ENCODE data around the gene COPS4.
"Not testable (repeated sequence)": the region's sequence is repeated elsewhere in the genome, so short reads cannot be mapped to it uniquely, and the experiment has no call there.

Gene COPS4

GRCh38 chr4:83043801-83044407 is 8.9 kb downstream of the COPS4 start:
- POLR2A ChIA-PET, result interaction anchor here (1.0 kb wide), 1 partner anchor 9 kb away, joined by 3 read pairs; the partner anchor contains the start of gene COPS4
- no peak for DNase-seq (ENCODE audit: extremely low spot score)
- TF ChIP-seq TARDBP (IDR thresholded peaks at IDR 0.05), result no peak
- no peak for TF ChIP-seq HDGF (IDR thresholded peaks at IDR 0.05; ENCODE audit: borderline replicate concordance)
- no peak for TF ChIP-seq SUZ12 (IDR thresholded peaks at IDR 0.05)
- no peak for TF ChIP-seq ZNF384 (IDR thresholded peaks at IDR 0.05)
- TF ChIP-seq FOXA1 (IDR thresholded peaks at IDR 0.05), result no peak
- no peak for TF ChIP-seq NFRKB (IDR thresholded peaks at IDR 0.05)
- TF ChIP-seq CTBP1 (IDR thresholded peaks at IDR 0.05; ENCODE audit: borderline replicate concordance), result no peak
- no peak for TF ChIP-seq ARNT (IDR thresholded peaks at IDR 0.05)
- TF ChIP-seq FOXM1 (IDR thresholded peaks at IDR 0.05; ENCODE audit: borderline replicate concordance), result no peak
- no peak for TF ChIP-seq SP1 (IDR thresholded peaks at IDR 0.05)
- TF ChIP-seq LEF1 (IDR thresholded peaks at IDR 0.05; ENCODE audit: borderline replicate concordance), result no peak
- TF ChIP-seq ELF4 (IDR thresholded peaks at IDR 0.05), result no peak
- CTCF ChIA-PET, result no interaction called here

- ChIA-PET POLR2A (interaction anchor here (0.6 to 2.2 kb wide), 2 partner anchors 12 to 35 kb away, joined by 4 to 9 read pairs; partner anchors contain the start of gene COPS4), CTCF (no interaction called here)
- no peak for DNase-seq (ENCODE audit: extremely low spot score)
- TF ChIP-seq ARNT (IDR thresholded peaks at IDR 0.05) (no peak), NFRKB (IDR thresholded peaks at IDR 0.05) (no peak), SUZ12 (IDR thresholded peaks at IDR 0.05) (no peak), FOXK2 (IDR thresholded peaks at IDR 0.05) (no peak), FOXA1 (IDR thresholded peaks at IDR 0.05) (no peak), ZNF384 (IDR thresholded peaks at IDR 0.05) (no peak), CTBP1 (IDR thresholded peaks at IDR 0.05; ENCODE audit: borderline replicate concordance) (no peak), BHLHE40 (IDR thresholded peaks at IDR 0.05; ENCODE audit: borderline replicate concordance) (no peak), SP1 (IDR thresholded peaks at IDR 0.05) (no peak), TARDBP (IDR thresholded peaks at IDR 0.05) (no peak), LEF1 (IDR thresholded peaks at IDR 0.05; ENCODE audit: borderline replicate concordance) (no peak), ELF4 (IDR thresholded peaks at IDR 0.05) (no peak), FOXM1 (IDR thresholded peaks at IDR 0.05; ENCODE audit: borderline replicate concordance) (no peak), PKNOX1 (IDR thresholded peaks at IDR 0.05) (no peak), HDGF (IDR thresholded peaks at IDR 0.05; ENCODE audit: borderline replicate concordance) (no peak), L3MBTL2 (conservative IDR thresholded peaks at IDR 0.05) (no peak)
Observed at GRCh38 chr4:83046693-83047473, 11.9 kb downstream of the COPS4 start.

GRCh38 chr4:83048781-83049180 is 13.8 kb downstream of the COPS4 start:
- DNase-seq (ENCODE audit: extremely low spot score); POLR2A ChIA-PET: not testable (repeated sequence)
- CTCF ChIA-PET, result interaction anchor here (0.8 kb wide), 1 partner anchor 14 kb away, joined by 3 read pairs; the partner anchor contains the start of gene COPS4

GRCh38 chr4:83054928-83055327 is 19.9 kb downstream of the COPS4 start:
- TF ChIP-seq FOXK2 (IDR thresholded peaks at IDR 0.05) (no peak), SUZ12 (IDR thresholded peaks at IDR 0.05) (no peak), PKNOX1 (IDR thresholded peaks at IDR 0.05) (no peak), CTBP1 (IDR thresholded peaks at IDR 0.05; ENCODE audit: borderline replicate concordance) (no peak), FOXA1 (IDR thresholded peaks at IDR 0.05) (no peak), TARDBP (IDR thresholded peaks at IDR 0.05) (no peak), ELF4 (IDR thresholded peaks at IDR 0.05) (no peak), ARNT (IDR thresholded peaks at IDR 0.05) (no peak), LEF1 (IDR thresholded peaks at IDR 0.05; ENCODE audit: borderline replicate concordance) (no peak), BHLHE40 (IDR thresholded peaks at IDR 0.05; ENCODE audit: borderline replicate concordance) (no peak), SP1 (IDR thresholded peaks at IDR 0.05) (no peak), NFRKB (IDR thresholded peaks at IDR 0.05) (no peak), ZNF384 (IDR thresholded peaks at IDR 0.05) (no peak), HDGF (IDR thresholded peaks at IDR 0.05; ENCODE audit: borderline replicate concordance) (no peak), L3MBTL2 (conservative IDR thresholded peaks at IDR 0.05) (no peak), FOXM1 (IDR thresholded peaks at IDR 0.05; ENCODE audit: borderline replicate concordance) (no peak)
- CTCF ChIA-PET, result no interaction called here
- DNase-seq (ENCODE audit: extremely low spot score), result no peak
- POLR2A ChIA-PET, result interaction anchor here (1.0 to 1.1 kb wide), 2 partner anchors 20 to 154 kb away, joined by 3 read pairs; partner anchors contain the start of genes COPS4 and THAP9

- no peak for DNase-seq (ENCODE audit: extremely low spot score)
- ChIA-PET CTCF (no interaction called here), POLR2A (no interaction called here)
- TF ChIP-seq LEF1 (IDR thresholded peaks at IDR 0.05; ENCODE audit: borderline replicate concordance), result no peak
- no peak for TF ChIP-seq PKNOX1 (IDR thresholded peaks at IDR 0.05)
Observed at GRCh38 chr4:83062739-83063138, 27.8 kb downstream of the COPS4 start.

GRCh38 chr4:83065266-83065665 is 30.3 kb downstream of the COPS4 start:
- ChIA-PET CTCF (no interaction called here), POLR2A (no interaction called here)
- no peak for DNase-seq (ENCODE audit: extremely low spot score)
- TF ChIP-seq SP1 (IDR thresholded peaks at IDR 0.05) (no peak), ZNF384 (IDR thresholded peaks at IDR 0.05) (no peak), NFRKB (IDR thresholded peaks at IDR 0.05) (no peak), SUZ12 (IDR thresholded peaks at IDR 0.05) (no peak), LEF1 (IDR thresholded peaks at IDR 0.05; ENCODE audit: borderline replicate concordance) (no peak), ELF4 (IDR thresholded peaks at IDR 0.05) (no peak), ARNT (IDR thresholded peaks at IDR 0.05) (no peak), FOXA1 (IDR thresholded peaks at IDR 0.05) (no peak), PKNOX1 (IDR thresholded peaks at IDR 0.05) (no peak), BHLHE40 (IDR thresholded peaks at IDR 0.05; ENCODE audit: borderline replicate concordance) (no peak), FOXK2 (IDR thresholded peaks at IDR 0.05) (no peak), L3MBTL2 (conservative IDR thresholded peaks at IDR 0.05) (no peak), TARDBP (IDR thresholded peaks at IDR 0.05) (no peak), FOXM1 (IDR thresholded peaks at IDR 0.05; ENCODE audit: borderline replicate concordance) (no peak), CTBP1 (IDR thresholded peaks at IDR 0.05; ENCODE audit: borderline replicate concordance) (no peak), HDGF (IDR thresholded peaks at IDR 0.05; ENCODE audit: borderline replicate concordance) (no peak)
